ENCODE results near the gene FABP6. TPM values are rescaled to one million over a fixed set of nuclear protein-coding genes. Genes with fewer than 3 reads are reported as not detected.

FABP6 gene
- total RNA-seq, 2 donors from 2014 or later: not detected

DNA sequence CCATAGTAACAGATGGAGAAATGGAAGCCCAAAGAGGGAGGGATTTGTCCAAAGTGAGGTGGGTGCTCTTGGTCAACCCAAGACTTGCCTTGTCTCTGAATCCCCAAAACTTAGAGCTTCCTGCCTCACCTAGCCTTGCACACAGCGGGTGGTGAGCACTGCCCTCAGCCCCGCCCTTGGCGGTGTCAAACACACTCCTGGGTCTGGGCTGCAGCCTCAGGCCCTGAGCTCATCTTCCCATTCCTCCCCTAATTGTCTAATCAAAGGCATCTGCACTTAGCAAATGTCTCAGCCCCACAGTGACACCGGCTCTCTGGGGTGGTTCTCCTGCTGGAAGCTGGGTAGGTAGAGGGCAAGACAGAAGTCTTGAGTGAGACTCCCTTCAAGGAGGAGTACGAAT lies 20.9 kb downstream of the FABP6 start:
- ATAC-seq (ENCODE audit: insufficient number of reproducible peaks, low FRiP score, low read depth) (no peak), DNase-seq (ENCODE audit: low spot score) (no peak)
- H3K27me3 ChIP-seq (replicated peaks; ENCODE audit: insufficient read depth): no peaks in the 10 kb centered on the region
- TF ChIP-seq, protein P1, sequence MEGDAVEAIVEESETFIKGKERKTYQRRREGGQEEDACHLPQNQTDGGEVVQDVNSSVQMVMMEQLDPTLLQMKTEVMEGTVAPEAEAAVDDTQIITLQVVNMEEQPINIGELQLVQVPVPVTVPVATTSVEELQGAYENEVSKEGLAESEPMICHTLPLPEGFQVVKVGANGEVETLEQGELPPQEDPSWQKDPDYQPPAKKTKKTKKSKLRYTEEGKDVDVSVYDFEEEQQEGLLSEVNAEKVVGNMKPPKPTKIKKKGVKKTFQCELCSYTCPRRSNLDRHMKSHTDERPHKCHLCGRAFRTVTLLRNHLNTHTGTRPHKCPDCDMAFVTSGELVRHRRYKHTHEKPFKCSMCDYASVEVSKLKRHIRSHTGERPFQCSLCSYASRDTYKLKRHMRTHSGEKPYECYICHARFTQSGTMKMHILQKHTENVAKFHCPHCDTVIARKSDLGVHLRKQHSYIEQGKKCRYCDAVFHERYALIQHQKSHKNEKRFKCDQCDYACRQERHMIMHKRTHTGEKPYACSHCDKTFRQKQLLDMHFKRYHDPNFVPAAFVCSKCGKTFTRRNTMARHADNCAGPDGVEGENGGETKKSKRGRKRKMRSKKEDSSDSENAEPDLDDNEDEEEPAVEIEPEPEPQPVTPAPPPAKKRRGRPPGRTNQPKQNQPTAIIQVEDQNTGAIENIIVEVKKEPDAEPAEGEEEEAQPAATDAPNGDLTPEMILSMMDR (IDR thresholded peaks at IDR 0.05): no peak
- no peak overlapping the region for H3K27ac ChIP-seq
- H3K9me3 ChIP-seq: no peaks in the 10 kb centered on the region
- H3K36me3 ChIP-seq: peaks cover 4% of the 10 kb centered on the region
- no peaks in the 10 kb centered on the region for H3K4me1 ChIP-seq (ENCODE audit: control insufficient read depth in 1 of 2, low read depth in 2 of 2)
- H3K4me3 ChIP-seq: no peak overlapping the region

DNA sequence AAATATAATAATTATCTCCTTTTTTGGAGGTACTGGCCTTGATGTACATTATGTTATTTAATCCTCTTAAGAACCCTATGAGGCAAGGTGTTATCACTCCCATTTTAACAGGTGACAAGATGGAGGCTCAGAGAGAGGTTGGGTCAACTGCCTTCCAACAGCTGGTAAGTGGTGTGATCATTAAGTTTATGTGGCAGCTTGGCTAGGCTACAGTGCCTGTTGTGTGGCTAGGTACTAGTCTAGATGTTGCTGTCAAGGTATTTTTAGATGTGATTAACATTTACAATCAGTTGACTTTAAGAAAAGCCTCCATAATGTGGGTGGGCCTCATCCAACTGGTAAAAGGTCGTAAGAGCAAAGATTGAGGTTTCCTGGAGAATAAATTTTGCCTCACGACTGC lies 21.5 kb downstream of the FABP6 start:
- Histone ChIP-seq H3K9me3 (no peaks in the 10 kb centered on the region), H3K27ac (no peak overlapping the region), H3K4me1 (ENCODE audit: control insufficient read depth in 1 of 2, low read depth in 2 of 2) (no peaks in the 10 kb centered on the region), H3K27me3 (replicated peaks; ENCODE audit: insufficient read depth) (no peaks in the 10 kb centered on the region), H3K4me3 (no peak overlapping the region), H3K36me3 (peaks cover 4% of the 10 kb centered on the region)
- TF ChIP-seq, protein P1 (IDR thresholded peaks at IDR 0.05): no peak
- no peak for ATAC-seq (ENCODE audit: insufficient number of reproducible peaks, low FRiP score, low read depth)
- DNase-seq (ENCODE audit: low spot score): no peak

DNA sequence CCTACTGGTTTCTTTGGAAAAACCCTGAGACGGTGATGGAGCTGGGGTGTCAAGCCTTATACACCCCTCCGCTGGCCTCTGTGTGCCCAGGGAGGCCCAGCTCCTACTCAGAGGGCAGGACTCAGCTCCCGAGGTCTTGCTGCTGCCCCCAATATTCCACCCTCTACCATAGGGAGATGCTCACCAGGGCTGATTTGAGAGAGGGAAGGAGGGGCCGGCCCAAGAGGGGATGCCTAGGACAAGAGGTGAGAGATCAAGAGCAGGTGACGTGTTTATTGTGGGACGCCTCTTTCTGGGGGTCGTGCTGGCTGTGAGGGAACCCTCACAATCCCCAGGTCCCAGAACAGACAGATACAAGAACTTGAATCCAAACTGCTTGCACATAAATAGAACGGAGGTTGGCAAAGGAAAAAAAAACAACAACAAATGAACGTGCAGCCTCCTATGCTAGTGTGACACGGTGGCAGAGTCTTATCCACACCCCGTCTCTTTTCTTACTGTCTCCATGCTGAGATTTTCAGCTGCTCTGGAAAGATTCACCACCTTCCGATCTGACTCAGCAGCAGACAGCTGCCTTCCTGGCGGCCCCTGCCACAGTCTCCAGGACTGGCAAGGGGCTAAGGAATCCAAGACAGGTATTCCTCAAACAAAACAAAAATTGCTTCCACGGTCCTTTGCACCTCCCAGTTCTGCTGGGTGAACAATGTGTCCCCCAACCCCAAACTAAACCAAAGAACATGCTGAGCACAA lies 22.3 kb downstream of the FABP6 start:
- Histone ChIP-seq H3K27ac (no peak overlapping the region), H3K4me1 (ENCODE audit: control insufficient read depth in 1 of 2, low read depth in 2 of 2) (no peaks in the 10 kb centered on the region), H3K27me3 (replicated peaks; ENCODE audit: insufficient read depth) (no peaks in the 10 kb centered on the region), H3K4me3 (no peak overlapping the region), H3K36me3 (peaks cover 4% of the 10 kb centered on the region), H3K9me3 (no peaks in the 10 kb centered on the region)
- DNase-seq (ENCODE audit: low spot score): no peak
- TF ChIP-seq, protein P1 (IDR thresholded peaks at IDR 0.05): no peak
- ATAC-seq (ENCODE audit: insufficient number of reproducible peaks, low FRiP score, low read depth): no peak

DNA sequence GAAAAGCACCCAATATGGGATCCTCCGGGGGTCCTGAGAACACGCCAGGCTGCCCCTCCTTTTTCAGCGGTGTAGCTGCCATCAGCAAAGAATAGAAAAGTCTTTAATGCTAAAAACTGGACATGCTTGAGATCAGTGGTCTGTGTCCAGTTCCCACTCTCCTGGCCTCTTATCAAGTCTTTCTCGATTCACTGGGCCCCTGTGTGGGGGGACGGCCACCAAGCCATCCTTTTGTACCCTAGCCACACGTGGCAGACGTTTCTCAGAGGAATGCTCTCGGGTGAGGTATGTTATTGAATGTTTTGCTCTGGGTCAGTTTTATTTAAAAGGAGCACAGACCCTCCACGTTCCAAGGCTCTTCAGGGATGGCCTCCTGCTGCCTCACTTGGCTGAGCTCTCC lies 23.6 kb downstream of the FABP6 start:
- TF ChIP-seq, protein P1 (IDR thresholded peaks at IDR 0.05): no peak
- Histone ChIP-seq H3K4me1 (ENCODE audit: control insufficient read depth in 1 of 2, low read depth in 2 of 2) (no peaks in the 10 kb centered on the region), H3K9me3 (no peaks in the 10 kb centered on the region), H3K4me3 (no peak overlapping the region), H3K27ac (no peak overlapping the region), H3K36me3 (peaks cover 4% of the 10 kb centered on the region), H3K27me3 (replicated peaks; ENCODE audit: insufficient read depth) (no peaks in the 10 kb centered on the region)
- ATAC-seq (ENCODE audit: insufficient number of reproducible peaks, low FRiP score, low read depth) (no peak), DNase-seq (ENCODE audit: low spot score) (no peak)

DNA sequence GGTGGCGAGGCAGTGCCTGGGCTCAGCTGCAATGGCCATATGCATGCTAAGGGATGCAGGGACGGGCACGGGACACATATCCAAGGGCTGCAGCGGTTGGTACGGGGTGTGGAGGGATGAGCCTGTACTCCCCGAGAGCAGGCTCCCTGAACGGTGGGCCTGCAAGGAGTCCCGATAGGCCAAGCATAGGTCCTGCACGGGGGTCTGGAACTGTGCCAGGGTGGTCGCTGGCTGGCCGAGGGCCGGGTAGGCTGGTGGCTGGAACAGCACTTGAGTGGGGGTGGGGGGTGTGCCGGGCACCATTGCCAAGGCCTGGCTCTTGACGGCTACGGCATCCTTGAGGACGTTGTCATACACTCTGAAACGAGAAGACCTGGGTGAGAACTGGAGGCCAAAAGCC lies 24.1 kb downstream of the FABP6 start:
- Histone ChIP-seq H3K9me3 (no peaks in the 10 kb centered on the region), H3K27ac (no peak overlapping the region), H3K4me3 (no peak overlapping the region), H3K4me1 (ENCODE audit: control insufficient read depth in 1 of 2, low read depth in 2 of 2) (no peaks in the 10 kb centered on the region), H3K36me3 (peaks cover 4% of the 10 kb centered on the region), H3K27me3 (replicated peaks; ENCODE audit: insufficient read depth) (no peaks in the 10 kb centered on the region)
- TF ChIP-seq, protein P1 (IDR thresholded peaks at IDR 0.05): no peak
- ATAC-seq (ENCODE audit: insufficient number of reproducible peaks, low FRiP score, low read depth) (no peak), DNase-seq (ENCODE audit: low spot score) (no peak)

Data from thoracic aorta (tissue), 2 donors.